ENCODE data around the gene CREB3L1. TPM values are rescaled to one million over a fixed set of nuclear protein-coding genes. Genes with fewer than 3 reads are reported as not detected.

The CREB3L1 gene
- 0.10 and 0.33 TPM in 2 replicates for total RNA-seq

GRCh38 chr11:46277622-46278386 lies at the start of gene CREB3L1:
TSS of gene CREB3L1 (plus strand) at chr11:46277662. CDS start at chr11:46278112, 450 bp downstream.

DNA sequence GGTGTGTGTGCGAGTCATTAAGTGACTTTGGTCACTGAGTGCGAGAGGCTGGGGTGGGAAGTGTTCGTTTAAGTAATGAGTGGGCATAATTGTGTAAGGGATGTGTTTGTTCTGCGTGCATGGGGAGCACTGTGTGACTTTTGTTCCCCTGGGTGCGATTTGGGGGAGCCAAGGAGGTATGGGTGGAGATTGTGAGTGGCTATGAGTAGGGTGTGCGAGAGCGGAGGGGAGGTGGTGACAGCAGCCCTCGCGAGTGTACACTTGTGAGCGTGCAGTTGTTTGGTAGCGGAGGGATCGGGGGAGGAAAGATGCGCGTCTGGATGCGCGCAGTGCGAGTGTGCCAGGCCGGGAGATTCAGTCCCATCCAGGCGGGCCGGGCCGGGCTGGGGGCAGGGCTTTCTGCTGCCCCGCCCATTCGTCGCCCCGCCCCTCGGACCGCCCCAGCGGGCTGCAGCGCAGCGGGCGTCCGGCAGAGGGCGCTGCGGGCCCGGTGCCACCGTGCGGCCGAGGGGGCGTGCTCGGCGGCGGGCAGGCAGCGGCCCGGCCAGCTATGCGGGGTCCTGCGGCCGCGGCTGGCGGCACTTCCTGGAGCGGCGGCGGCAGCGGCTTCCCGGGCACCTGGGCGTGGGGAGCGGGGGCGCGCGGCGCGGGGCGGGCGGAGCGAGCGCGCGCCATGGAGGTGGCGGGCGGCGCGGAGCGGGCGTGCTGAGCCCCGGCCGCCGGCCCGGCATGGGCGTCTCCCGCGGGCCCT lies 69.6 kb downstream of the CREB3L1 start, which contains the start of gene DGKZ:
Gene DGKZ (plus strand): TSS at position 578 of the 751 bp plus-strand sequence. CDS start 197 bp downstream, outside the sequence.

Other genes starting within 250 kb of the CREB3L1 start
- gene PHF21A, start 156.2 kb upstream of the CREB3L1 start, total RNA-seq: 6.1 and 7.1 TPM in 2 replicates
- 103 and 106 TPM in 2 replicates for gene DGKZ, start 69.8 kb downstream of the CREB3L1 start, total RNA-seq
- gene MDK, start 104.0 kb downstream of the CREB3L1 start, total RNA-seq: 290 and 300 TPM in 2 replicates
- 0.07 and 0.20 TPM in 2 replicates for gene CHRM4, start 114.1 kb downstream of the CREB3L1 start, total RNA-seq

All from mammary microvascular endothelial cell (primary cell).